ENCODE data around the gene ZMPSTE24.
A peak's percentile ranks its signal among the peaks of the same experiment; 100 is the strongest.

The ZMPSTE24 gene

GRCh38 chr1:40258445-40258769 lies 371 bp downstream of the ZMPSTE24 start:
- no peak for DNase-seq (ENCODE audit: low read depth in 1 of 2, low spot score in 1 of 2)

- peak in 1 of 2 donors; percentile 6 for DNase-seq (ENCODE audit: low read depth in 1 of 2, low spot score in 1 of 2)
Measured at GRCh38 chr1:40264354-40264781, 6.3 kb downstream of the ZMPSTE24 start.

GRCh38 chr1:40265298-40265697 lies 7.3 kb downstream of the ZMPSTE24 start:
- no peak for DNase-seq (ENCODE audit: low read depth in 1 of 2, low spot score in 1 of 2)

GRCh38 chr1:40265919-40266318 lies 7.9 kb downstream of the ZMPSTE24 start:
- no peak for DNase-seq (ENCODE audit: low read depth in 1 of 2, low spot score in 1 of 2)

GRCh38 chr1:40266786-40267535 lies 8.9 kb downstream of the ZMPSTE24 start:
- DNase-seq (ENCODE audit: low read depth in 1 of 2, low spot score in 1 of 2) = no peak

GRCh38 chr1:40267767-40268187 lies 9.7 kb downstream of the ZMPSTE24 start:
- DNase-seq (ENCODE audit: low read depth in 1 of 2, low spot score in 1 of 2) = no peak

GRCh38 chr1:40268211-40268610 lies 10.2 kb downstream of the ZMPSTE24 start:
- no peak for DNase-seq (ENCODE audit: low read depth in 1 of 2, low spot score in 1 of 2)

GRCh38 chr1:40270152-40270834 lies 12.3 kb downstream of the ZMPSTE24 start:
- no peak for DNase-seq (ENCODE audit: low read depth in 1 of 2, low spot score in 1 of 2)

GRCh38 chr1:40272653-40273213 lies 14.7 kb downstream of the ZMPSTE24 start:
- no peak for DNase-seq (ENCODE audit: low read depth in 1 of 2, low spot score in 1 of 2)

- DNase-seq (ENCODE audit: low read depth in 1 of 2, low spot score in 1 of 2) = no peak
Measured at GRCh38 chr1:40273547-40274166, 15.6 kb downstream of the ZMPSTE24 start.

- DNase-seq (ENCODE audit: low read depth in 1 of 2, low spot score in 1 of 2) = no peak
Measured at GRCh38 chr1:40274331-40274730, 16.3 kb downstream of the ZMPSTE24 start.

- no peak for DNase-seq (ENCODE audit: low read depth in 1 of 2, low spot score in 1 of 2)
Measured at GRCh38 chr1:40276122-40276521, 18.1 kb downstream of the ZMPSTE24 start.

GRCh38 chr1:40281853-40282252 lies 23.8 kb downstream of the ZMPSTE24 start:
- DNase-seq (ENCODE audit: low read depth in 1 of 2, low spot score in 1 of 2) = no peak

- no peak for DNase-seq (ENCODE audit: low read depth in 1 of 2, low spot score in 1 of 2)
Measured at GRCh38 chr1:40291293-40291692, 33.3 kb downstream of the ZMPSTE24 start.

GRCh38 chr1:40299366-40300248 lies 41.6 kb downstream of the ZMPSTE24 start:
- DNase-seq (ENCODE audit: low read depth in 1 of 2, low spot score in 1 of 2) = no peak

- DNase-seq (ENCODE audit: low read depth in 1 of 2, low spot score in 1 of 2) = no peak
Measured at GRCh38 chr1:40300249-40300567, 42.2 kb downstream of the ZMPSTE24 start.

- DNase-seq (ENCODE audit: low read depth in 1 of 2, low spot score in 1 of 2) = no peak
Measured at GRCh38 chr1:40300651-40301050, 42.6 kb downstream of the ZMPSTE24 start.

- DNase-seq (ENCODE audit: low read depth in 1 of 2, low spot score in 1 of 2) = no peak
Measured at GRCh38 chr1:40301066-40301465, 43.0 kb downstream of the ZMPSTE24 start.

- no peak for DNase-seq (ENCODE audit: low read depth in 1 of 2, low spot score in 1 of 2)
Measured at GRCh38 chr1:40301541-40302299, 43.7 kb downstream of the ZMPSTE24 start.

GRCh38 chr1:40302475-40302874 lies 44.4 kb downstream of the ZMPSTE24 start:
- DNase-seq (ENCODE audit: low read depth in 1 of 2, low spot score in 1 of 2) = no peak
